Measurements from ENCODE around the gene RGS6.

RGS6 gene

DNA sequence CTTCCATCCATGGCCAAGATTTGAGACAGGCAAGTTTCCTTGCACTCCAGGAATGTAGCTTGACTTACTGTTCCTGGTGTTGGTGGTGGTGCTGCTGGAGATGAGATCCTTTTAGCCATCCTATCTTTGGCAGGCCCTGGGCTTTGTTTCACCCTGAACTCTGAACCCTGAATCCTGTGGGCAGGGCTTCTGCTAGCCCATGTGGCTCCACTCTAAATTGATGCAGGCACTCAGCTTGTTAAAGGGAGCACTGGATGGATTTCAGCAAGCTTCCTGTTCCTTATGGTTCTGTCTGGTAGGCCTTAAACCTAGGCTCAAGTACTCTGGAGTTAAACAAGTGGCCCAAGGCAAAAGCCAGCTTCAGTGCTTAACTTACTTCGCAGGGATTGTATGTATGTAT lies 138.2 kb downstream of the RGS6 start:
- H3K4me3 ChIP-seq (ENCODE audit: low read depth, low read length): no peak overlapping the region
- no peak for DNase-seq (ENCODE audit: low read depth)
- TF ChIP-seq, protein P1, sequence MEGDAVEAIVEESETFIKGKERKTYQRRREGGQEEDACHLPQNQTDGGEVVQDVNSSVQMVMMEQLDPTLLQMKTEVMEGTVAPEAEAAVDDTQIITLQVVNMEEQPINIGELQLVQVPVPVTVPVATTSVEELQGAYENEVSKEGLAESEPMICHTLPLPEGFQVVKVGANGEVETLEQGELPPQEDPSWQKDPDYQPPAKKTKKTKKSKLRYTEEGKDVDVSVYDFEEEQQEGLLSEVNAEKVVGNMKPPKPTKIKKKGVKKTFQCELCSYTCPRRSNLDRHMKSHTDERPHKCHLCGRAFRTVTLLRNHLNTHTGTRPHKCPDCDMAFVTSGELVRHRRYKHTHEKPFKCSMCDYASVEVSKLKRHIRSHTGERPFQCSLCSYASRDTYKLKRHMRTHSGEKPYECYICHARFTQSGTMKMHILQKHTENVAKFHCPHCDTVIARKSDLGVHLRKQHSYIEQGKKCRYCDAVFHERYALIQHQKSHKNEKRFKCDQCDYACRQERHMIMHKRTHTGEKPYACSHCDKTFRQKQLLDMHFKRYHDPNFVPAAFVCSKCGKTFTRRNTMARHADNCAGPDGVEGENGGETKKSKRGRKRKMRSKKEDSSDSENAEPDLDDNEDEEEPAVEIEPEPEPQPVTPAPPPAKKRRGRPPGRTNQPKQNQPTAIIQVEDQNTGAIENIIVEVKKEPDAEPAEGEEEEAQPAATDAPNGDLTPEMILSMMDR (IDR thresholded peaks at IDR 0.05; ENCODE audit: low read depth, low read length, missing control alignments): no peak

DNA sequence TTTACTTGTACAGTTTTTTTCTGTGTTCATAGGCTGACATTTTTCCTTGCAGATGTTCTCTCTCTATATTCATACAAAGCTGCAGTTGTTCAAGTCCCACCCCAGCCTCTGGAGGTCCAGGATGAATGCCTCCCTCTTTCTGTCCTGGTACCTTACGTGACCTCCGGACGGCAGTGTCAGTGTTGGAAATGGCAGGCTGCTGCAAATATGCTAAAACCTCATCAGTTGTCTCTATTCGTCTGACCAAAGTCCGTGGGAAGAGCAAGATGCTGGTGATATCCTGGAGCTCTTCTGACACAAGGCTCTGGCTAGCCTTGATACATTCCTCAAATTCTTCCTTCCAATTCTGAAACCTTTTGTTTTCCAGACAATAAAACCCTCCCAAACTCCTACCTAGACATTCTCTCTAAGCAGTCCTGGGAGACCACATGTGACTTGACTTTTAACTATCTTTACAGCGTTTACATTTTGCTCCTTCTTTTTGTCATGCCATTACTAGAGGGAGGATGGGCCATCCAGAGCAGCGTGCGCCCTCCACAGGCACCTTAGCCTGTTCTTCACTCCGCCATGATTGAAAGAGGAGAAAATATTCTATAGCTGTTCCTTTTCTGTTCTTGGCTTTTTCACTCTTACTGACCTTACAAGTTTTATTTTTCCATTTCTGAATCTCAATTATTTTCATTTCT lies 143.6 kb downstream of the RGS6 start:
- TF ChIP-seq, protein P1 (IDR thresholded peaks at IDR 0.05; ENCODE audit: low read depth, low read length, missing control alignments): no peak
- H3K4me3 ChIP-seq (ENCODE audit: low read depth, low read length): no peak overlapping the region
- DNase-seq (ENCODE audit: low read depth): no peak

DNA sequence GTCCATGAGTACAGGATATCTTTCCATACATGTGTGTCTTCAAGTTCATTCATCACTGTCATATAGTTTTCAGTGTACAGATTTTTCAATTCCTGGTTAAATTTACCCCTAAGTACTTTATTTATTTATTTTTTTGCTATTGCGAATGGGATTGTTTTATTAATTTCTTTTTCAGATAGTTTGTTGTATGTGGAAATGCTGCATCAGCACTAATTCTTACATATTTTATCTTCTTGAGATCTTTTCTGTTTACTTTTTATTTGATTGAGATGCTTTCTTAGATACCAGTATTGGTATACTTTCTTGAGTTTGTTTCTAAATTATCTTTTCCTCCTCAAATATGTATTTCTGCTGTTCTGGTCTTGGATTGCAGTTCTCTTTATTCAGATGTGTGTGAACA lies 148.9 kb downstream of the RGS6 start:
- no peak overlapping the region for H3K4me3 ChIP-seq (ENCODE audit: low read depth, low read length)
- TF ChIP-seq, protein P1 (IDR thresholded peaks at IDR 0.05; ENCODE audit: low read depth, low read length, missing control alignments): no peak
- DNase-seq (ENCODE audit: low read depth): no peak

DNA sequence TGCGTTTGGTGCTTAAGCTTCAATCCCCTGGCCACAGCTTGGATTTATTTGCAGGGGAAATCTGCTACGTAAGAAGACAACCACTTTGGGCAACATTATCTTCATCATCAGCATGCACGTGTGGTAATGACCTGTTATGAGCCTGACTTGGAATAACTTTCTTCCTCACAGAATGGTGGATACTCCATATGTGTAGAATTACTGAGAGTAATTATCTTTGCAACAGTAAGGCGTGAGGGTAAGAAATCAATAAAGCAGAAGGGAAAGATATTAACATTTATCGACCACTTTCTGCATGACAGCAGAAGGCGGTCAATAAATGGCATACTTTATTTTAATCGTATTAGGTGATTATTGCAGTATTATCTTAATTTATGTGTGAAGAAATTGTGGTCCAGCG lies 152.7 kb downstream of the RGS6 start:
- TF ChIP-seq, protein P1 (IDR thresholded peaks at IDR 0.05; ENCODE audit: low read depth, low read length, missing control alignments): no peak
- no peak for DNase-seq (ENCODE audit: low read depth)
- no peak overlapping the region for H3K4me3 ChIP-seq (ENCODE audit: low read depth, low read length)

DNA sequence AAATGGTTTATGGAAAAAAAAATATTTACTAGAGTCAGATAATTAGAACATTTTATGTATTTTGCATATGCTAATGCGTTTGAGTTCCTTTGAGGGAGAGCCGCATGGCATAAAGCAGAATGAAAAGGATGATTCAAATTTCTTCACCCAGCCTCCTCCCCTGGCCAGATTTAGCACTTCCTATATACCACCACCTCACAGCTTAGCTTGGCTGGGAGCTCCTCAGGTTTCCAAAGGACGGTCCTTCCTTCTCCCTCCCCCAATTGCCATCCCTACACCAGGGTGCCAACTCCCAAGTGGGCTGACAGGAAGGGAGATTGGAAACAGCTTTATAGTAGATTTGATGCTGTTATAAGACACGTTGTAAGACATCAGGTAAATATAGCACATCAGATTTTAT lies 157.4 kb downstream of the RGS6 start:
- TF ChIP-seq, protein P1 (IDR thresholded peaks at IDR 0.05; ENCODE audit: low read depth, low read length, missing control alignments): no peak
- no peak for DNase-seq (ENCODE audit: low read depth)
- no peak overlapping the region for H3K4me3 ChIP-seq (ENCODE audit: low read depth, low read length)

DNA sequence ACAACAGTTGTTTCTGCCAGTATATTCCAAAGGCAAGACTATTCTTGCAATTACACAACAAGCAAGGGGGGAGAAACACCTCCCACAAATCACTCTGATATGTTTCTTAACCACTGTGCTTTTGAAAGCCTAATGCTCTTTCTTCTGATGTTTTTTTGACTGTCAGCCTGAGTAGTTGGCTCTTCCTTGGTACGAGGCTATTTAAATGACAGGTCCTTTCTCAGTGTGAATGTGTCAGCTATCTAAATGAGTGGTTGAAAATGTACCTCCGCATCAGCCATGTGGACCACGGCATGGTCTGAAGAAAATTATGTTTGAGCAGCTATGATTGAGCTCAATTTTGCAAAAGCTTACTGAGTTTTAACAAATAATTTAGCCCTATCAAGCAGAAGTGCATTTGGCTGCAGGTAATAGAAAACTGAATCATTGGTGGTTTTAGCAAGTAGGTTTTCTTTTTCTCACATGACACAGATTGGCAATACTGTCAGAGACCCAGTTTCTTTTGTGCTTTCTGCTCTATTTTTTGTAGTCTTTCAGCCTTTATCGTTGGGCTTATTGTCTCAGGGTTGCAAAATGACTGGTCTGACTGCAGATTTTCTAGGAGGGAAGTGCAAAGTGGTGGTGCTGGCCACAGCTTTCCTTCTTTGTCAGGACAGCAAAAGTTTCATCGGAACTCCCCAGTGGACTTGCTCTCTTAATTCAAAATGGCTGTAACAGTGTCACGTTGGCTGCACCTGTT lies 162.8 kb downstream of the RGS6 start:
- DNase-seq (ENCODE audit: low read depth): peak; percentile 26
- TF ChIP-seq, protein P1 (IDR thresholded peaks at IDR 0.05; ENCODE audit: low read depth, low read length, missing control alignments): no peak
- H3K4me3 ChIP-seq (ENCODE audit: low read depth, low read length): no peak overlapping the region; the same call in 1 of the 2 replicates

Measured in GM12864 (cell line).